ENCODE measurements around the gene SLC44A5.

- TF ChIP-seq CTCF (conservative IDR thresholded peaks at IDR 0.05; ENCODE audit: low read length) (no peak), EZH2phosphoT487 (IDR thresholded peaks at IDR 0.05; ENCODE audit: borderline replicate concordance) (no peak)
Measured at GRCh38 chr1:75438355-75438754, 172.6 kb downstream of the SLC44A5 start.
